Iris pigment epithelial cell (primary cell): Measurements from ENCODE around the gene FXR2.

Source experiments
- DNase-seq: peaks from one replicate; pipeline ENCODE4 v3.0.0-alpha.2; 2011; ENCODE audit warnings: low read depth

FXR2 gene

GRCh38 chr17:7588553-7589203 lies 26.0 kb downstream of the FXR2 start:
- DNase-seq = no peak

DNA sequence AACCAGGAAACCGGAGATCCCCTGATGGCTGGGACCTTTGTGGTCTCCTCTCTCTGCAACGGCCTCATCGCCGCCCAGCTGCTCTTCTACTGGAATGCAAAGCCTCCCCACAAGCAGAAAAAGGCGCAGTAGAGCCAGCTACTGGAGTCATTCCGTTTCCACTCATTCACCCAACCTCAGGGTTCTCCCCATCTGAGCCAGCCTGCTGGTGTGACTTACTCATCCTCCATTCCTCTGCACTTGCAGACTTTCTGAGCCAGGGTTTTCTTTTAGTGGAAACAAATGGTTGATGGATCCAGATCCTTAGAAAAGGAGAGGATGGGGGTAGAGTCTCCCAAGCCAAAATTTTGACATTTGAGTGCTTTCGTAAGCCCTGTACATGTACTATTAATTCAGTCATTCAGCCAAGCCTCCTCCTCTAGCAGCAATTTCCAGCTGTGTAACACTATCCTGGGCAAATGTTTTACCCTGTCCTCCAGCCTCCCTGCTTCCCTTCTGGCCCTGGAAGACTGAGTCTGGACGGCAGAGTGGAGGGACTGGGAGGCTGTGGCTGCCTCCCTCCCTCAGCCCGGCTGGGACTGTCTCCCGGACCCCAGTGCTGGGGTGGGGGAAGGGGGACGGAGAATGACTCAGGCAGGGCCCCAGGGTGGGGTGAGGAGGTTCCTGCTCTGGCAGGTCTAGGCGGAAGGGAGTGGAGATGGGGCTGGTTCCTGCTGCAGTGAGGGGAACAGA lies 27.1 kb downstream of the FXR2 start:
- DNase-seq = peak; percentile 97

DNA sequence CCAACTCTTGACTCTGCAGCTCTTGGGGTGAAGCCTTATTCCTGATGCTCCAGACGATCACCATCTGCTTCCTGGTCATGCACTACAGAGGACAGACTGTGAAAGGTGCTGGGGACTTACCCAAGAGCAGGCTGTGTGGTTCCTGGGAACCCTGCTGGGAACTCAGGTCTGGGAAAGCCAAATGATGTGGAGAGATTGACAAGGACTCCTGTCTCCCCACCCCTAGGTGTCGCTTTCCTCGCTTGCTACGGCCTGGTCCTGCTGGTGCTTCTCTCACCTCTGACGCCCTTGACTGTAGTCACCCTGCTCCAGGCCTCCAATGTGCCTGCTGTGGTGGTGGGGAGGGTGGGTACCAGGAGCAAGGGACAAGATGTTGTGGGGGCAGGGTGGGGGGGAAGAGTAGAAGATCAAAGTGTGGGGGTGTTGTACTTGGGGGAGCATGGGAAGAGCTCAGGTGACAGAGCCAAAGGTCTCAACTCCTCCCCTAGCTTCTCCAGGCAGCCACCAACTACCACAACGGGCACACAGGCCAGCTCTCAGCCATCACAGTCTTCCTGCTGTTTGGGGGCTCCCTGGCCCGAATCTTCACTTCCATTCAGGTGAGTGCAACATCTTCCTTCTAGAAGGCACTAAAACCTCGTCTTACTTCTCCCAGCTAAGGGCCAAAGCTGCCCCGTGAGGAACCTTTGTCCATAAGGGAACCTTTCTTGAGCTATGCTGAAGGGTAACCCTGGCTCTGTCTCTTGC lies 27.9 kb downstream of the FXR2 start:
- DNase-seq = no peak

DNA sequence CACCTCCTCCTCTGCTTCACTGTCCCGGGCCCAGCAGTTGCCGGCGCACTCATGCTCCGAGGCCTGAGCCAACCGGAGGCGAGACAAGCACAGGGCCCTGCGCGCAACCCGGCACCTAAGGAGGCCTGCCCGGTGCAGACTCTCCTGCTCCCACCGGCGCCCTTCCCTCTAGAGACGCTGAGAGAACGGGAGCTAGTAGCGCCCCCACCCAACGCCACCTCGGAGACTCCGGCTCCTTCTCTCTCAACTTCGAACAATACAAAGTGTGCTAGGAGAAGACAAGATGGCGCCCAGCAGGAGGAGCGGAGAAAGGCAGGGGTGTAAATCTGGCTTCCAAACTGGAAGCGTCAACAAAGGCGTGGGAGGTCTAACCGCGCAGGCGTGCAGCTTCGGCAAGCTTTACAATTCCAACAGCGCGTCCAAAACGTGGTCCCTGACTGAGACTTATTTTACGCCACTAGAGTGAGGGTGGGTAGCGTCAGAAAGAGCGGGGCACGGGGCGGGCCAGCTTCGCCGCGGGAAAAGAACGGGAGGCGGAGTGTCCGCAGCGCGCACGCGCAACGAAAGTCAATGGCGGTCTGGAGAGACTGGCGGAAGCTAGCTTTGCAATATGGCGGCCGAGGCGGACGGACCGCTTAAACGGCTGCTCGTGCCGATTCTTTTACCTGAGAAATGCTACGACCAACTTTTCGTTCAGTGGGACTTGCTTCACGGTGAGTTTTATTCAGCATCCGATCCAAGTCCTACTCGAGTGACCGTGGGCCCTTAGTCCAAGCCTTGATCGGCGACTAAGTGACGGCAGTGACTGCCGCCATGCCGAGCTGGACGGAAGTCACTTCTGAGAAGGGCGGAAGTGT lies 31.2 kb downstream of the FXR2 start, which contains the start of gene MPDU1:
Gene MPDU1 (plus strand): TSS at position 600 of the 857 bp plus-strand sequence. CDS start 11 bp downstream, at position 611.
- peak; percentile 96 for DNase-seq

GRCh38 chr17:7582396-7583252 lies 32.1 kb downstream of the FXR2 start:
- no peak for DNase-seq

GRCh38 chr17:7580604-7581575 lies 33.8 kb downstream of the FXR2 start:
- no peak for DNase-seq

GRCh38 chr17:7579834-7580603 lies 34.7 kb downstream of the FXR2 start:
- DNase-seq = no peak

GRCh38 chr17:7579001-7579833 lies 35.5 kb downstream of the FXR2 start, which contains the start of gene CD68:
Gene CD68, plus strand, starts transcription at chr17:7579638. Its CDS starts 40 bp downstream, at chr17:7579678.
- peak; percentile 92 for DNase-seq

GRCh38 chr17:7577327-7578199 lies 37.1 kb downstream of the FXR2 start:
- no peak for DNase-seq

GRCh38 chr17:7576432-7576937 lies 38.2 kb downstream of the FXR2 start:
- no peak for DNase-seq

GRCh38 chr17:7575959-7576358 lies 38.7 kb downstream of the FXR2 start:
- DNase-seq = no peak

- DNase-seq = no peak
These were observed 39.2 kb downstream of the FXR2 start for GRCh38 chr17:7575481-7575883.

DNA sequence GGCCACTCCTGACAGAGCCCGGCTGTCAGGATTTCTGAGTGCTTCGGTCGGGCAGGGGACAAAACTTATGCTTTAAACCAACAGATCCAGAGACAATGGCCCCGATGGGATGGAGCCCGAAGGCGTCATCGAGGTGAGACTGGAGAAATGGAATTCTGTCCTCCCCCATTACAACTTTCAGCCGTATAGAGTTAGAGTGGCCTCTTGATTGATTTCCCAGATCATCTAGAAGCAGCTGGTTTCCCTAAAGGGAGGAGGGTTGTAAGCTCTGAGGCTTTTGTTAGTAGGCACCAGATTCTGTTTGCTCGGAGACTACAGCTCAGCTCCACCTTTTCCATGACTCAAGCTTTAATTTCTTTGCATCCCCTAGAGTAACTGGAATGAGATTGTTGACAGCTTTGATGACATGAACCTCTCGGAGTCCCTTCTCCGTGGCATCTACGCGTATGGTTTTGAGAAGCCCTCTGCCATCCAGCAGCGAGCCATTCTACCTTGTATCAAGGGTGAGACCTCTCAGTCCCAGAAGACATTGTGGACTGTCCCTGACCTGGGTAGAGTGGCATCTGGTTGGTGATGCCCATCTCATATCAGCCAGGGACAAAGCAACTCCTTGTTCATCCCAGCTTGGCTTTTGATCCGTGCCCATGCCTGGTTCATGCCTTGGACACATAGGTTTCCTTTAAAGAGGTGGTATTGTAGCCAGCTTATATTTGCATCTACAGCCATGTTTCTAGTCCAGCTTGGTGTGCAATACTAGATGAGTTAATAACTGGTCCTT lies 40.3 kb downstream of the FXR2 start:
- DNase-seq = no peak

DNA sequence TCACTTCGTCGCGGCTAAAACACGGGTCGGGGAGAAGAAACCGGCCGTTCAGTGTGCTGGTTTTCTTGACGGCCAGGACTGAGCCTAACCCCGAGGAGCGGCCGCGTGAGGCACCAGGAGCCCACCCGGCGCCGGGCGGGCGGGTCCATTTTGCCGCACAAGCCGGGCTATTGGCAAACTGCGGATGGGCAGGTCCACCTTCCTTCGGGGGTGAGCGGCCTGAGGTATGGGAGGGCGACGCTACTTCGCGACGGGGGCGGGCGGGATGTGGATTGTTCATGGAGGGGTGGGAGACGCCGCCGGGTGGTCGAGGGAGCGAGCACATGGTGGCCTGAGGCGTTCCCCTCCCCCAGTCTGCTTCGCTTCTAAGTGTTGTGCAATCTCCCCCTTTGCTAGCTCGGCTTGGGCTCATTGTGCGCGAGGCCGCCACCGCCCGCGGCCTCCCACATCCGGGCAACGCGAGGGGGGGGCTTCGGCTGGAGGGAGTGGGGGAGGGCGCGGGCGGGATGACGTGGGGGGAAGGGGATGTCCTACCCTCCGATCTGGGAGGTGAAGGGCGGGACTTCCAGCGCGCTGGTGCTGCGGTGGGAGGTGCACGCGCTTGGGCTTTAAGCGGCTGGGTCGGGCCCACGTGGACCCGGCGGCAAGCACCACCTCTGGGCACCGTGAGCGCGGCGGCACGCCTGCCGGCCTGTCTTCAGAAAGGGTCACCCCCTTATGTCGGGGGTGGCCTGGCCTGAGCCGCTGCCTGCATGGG lies 41.2 kb downstream of the FXR2 start:
- DNase-seq = peak; percentile 94
